Upper lobe of left lung (tissue), 6 donors: ENCODE measurements around the gene PSMD2. TPM values are rescaled to one million over a fixed set of nuclear protein-coding genes. Genes with fewer than 3 reads are reported as not detected.

ENCODE experiments used
- ATAC-seq, 2 donors: fragments of 200-7000 bp; cut with Tn5 transposase; one replicate each; pipeline ENCODE4 v1.9.1; 2022; ENCODE audit warnings: mild to moderate bottlenecking in 2 of 2, moderate library complexity in 2 of 2; ENCODE audit not compliant: low FRiP score in 2 of 2
- DNase-seq, 2 donors: peaks; one replicate each; pipeline ENCODE4 v3.0.0-alpha.2; 2019 to 2020
- H3K27ac ChIP-seq, 4 donors: fragments of 200-600 bp; sonication (generic); one replicate each; pipeline ENCODE4 v1.5.1; 2016 to 2019
- H3K27me3 ChIP-seq, 4 donors: fragments of 200-600 bp; sonication (generic); one replicate each; pipeline ENCODE4 v1.5.1; 2017 to 2019
- H3K36me3 ChIP-seq, 4 donors: fragments of 200-600 bp; sonication (generic); one replicate each; pipeline ENCODE4 v1.5.1; 2016 to 2019
- H3K4me1 ChIP-seq, 4 donors: fragments of 200-600 bp; sonication (generic); one replicate each; pipeline ENCODE4 v1.5.1; 2018 to 2019
- H3K4me3 ChIP-seq, 4 donors: fragments of 200-600 bp; sonication (generic); one replicate each; pipeline ENCODE4 v1.5.1; 2017 to 2019; ENCODE audit warnings: mild to moderate bottlenecking in 2 of 4, moderate library complexity in 1 of 4
- H3K9me3 ChIP-seq, 4 donors: fragments of 200-600 bp; sonication (generic); one replicate each; pipeline ENCODE4 v1.5.1; 2018 to 2019
- CTCF ChIP-seq, 6 experiments: fragments of 450-650 bp in 4 of 6; fragments of 200-600 bp in 2 of 6; sonication (generic) in 2 of 6; IDR thresholded peaks; one replicate each; pipeline ENCODE4 v1.5.1; 2016 to 2019; ENCODE audit warnings: antibody characterized with exemption in 6 of 6
- EP300 ChIP-seq, 4 donors: sonication (generic); formaldehyde crosslinking; IDR thresholded peaks; one replicate each; pipeline ENCODE4 v1.5.1; 2017; ENCODE audit warnings: antibody characterized with exemption in 4 of 4, control low read depth in 2 of 4
- POLR2A ChIP-seq, 4 donors: fragments of 450-650 bp; IDR thresholded peaks; one replicate each; pipeline ENCODE4 v1.5.1; 2016 to 2017; ENCODE audit warnings: antibody characterized with exemption in 4 of 4, mild to moderate bottlenecking in 2 of 4
- POLR2AphosphoS5 ChIP-seq, 2 donors: sonication (generic); formaldehyde crosslinking; IDR thresholded peaks; one replicate each; pipeline ENCODE4 v1.5.1; 2017; ENCODE audit warnings: antibody characterized with exemption in 2 of 2
- WGBS, 2 donors: methylation state at CpG; one replicate each; pipeline ENCODE4 v1.1.5; 2017 to 2018; 5-methylcytosine and 5-hydroxymethylcytosine counted together
- total RNA-seq, 6 donors: library from RNA; depleted of rRNA in 4 of 6; stranded (reverse); fragments of >200 nt in 4 of 6; gene quantifications; one replicate each; pipeline versions ENCODE4 v1.1.0 to v1.2.1, GENCODE V29; 2016 to 2021
- donor health status: DM: no; HTN: no; CAD: no; lungs with moderate emphysema.
- donor health status: DM: no; HTN: yes; CAD: no; lungs with severe emphysema.

Gene PSMD2
- total RNA-seq, 6 donors from 2014 or later: 144 to 259 (median 165) TPM

- no peak overlapping the region for H3K4me3 ChIP-seq
- H3K4me1 ChIP-seq: no peaks in the 10 kb centered on the region
- H3K27ac ChIP-seq: no peak overlapping the region
- ATAC-seq (no peak), DNase-seq (no peak)
- no peaks in the 10 kb centered on the region for H3K27me3 ChIP-seq
- H3K36me3 ChIP-seq: no peaks in the 10 kb centered on the region
- no peaks in the 10 kb centered on the region for H3K9me3 ChIP-seq
- TF ChIP-seq EP300 (IDR thresholded peaks at IDR 0.05) (no peak), POLR2AphosphoS5 (IDR thresholded peaks at IDR 0.05) (no peak), CTCF (IDR thresholded peaks at IDR 0.05) (no peak), POLR2A (IDR thresholded peaks at IDR 0.05) (no peak)
- 90 to 91% methylated on average over 8 of the region's 8 CpGs for WGBS, 2 donors
Observed at GRCh38 chr3:184283681-184284080, 15.4 kb upstream of the PSMD2 start.

GRCh38 chr3:184284696-184285095 is 14.3 kb upstream of the PSMD2 start:
- 30 to 37% methylated on average over 4 of the region's 4 CpGs for WGBS, 2 donors
- Histone ChIP-seq H3K4me1 (no peaks in the 10 kb centered on the region), H3K9me3 (no peaks in the 10 kb centered on the region), H3K4me3 (no peak overlapping the region), H3K36me3 (no peaks in the 10 kb centered on the region), H3K27ac (no peak overlapping the region), H3K27me3 (no peaks in the 10 kb centered on the region)
- ATAC-seq: peak in 1 of 2 donors; percentile 37
- DNase-seq: no peak
- TF ChIP-seq CTCF (IDR thresholded peaks at IDR 0.05) (no peak), EP300 (IDR thresholded peaks at IDR 0.05) (no peak)

GRCh38 chr3:184289426-184289938 is 9.6 kb upstream of the PSMD2 start:
- Histone ChIP-seq H3K36me3 (no peaks in the 10 kb centered on the region), H3K27me3 (no peaks in the 10 kb centered on the region), H3K27ac (no peak overlapping the region), H3K4me1 (no peaks in the 10 kb centered on the region), H3K9me3 (no peaks in the 10 kb centered on the region), H3K4me3 (no peak overlapping the region)
- TF ChIP-seq CTCF (IDR thresholded peaks at IDR 0.05) (peak; percentile 26 to 50 (median 38)), POLR2AphosphoS5 (IDR thresholded peaks at IDR 0.05) (no peak)
- ATAC-seq (peak in 1 of 2 donors; percentile 59), DNase-seq (peak in 1 of 2 donors; percentile 30)
- WGBS, 2 donors: 16 to 20% methylated on average over 4 to 10 of the region's 10 CpGs

- Histone ChIP-seq H3K27ac (no peak overlapping the region), H3K4me1 (no peaks in the 10 kb centered on the region), H3K4me3 (no peak overlapping the region), H3K9me3 (no peaks in the 10 kb centered on the region), H3K27me3 (no peaks in the 10 kb centered on the region), H3K36me3 (no peaks in the 10 kb centered on the region)
- ATAC-seq (no peak), DNase-seq (no peak)
- 89 to 91% methylated on average over 8 to 10 of the region's 10 CpGs for WGBS, 2 donors
- TF ChIP-seq CTCF (IDR thresholded peaks at IDR 0.05): no peak
- TF ChIP-seq EP300 (IDR thresholded peaks at IDR 0.05): no peak
- no peak for TF ChIP-seq POLR2AphosphoS5 (IDR thresholded peaks at IDR 0.05)
- TF ChIP-seq POLR2A (IDR thresholded peaks at IDR 0.05): no peak
Observed at GRCh38 chr3:184290331-184290730, 8.7 kb upstream of the PSMD2 start.

- ATAC-seq (no peak), DNase-seq (no peak)
- 89 to 90% methylated on average over 11 to 22 of the region's 22 CpGs for WGBS, 2 donors
- no peaks in the 10 kb centered on the region for H3K9me3 ChIP-seq
- no peak for TF ChIP-seq CTCF (IDR thresholded peaks at IDR 0.05)
- H3K36me3 ChIP-seq: no peaks in the 10 kb centered on the region
- no peaks in the 10 kb centered on the region for H3K27me3 ChIP-seq
- H3K27ac ChIP-seq: no peak overlapping the region
- no peak overlapping the region for H3K4me3 ChIP-seq
- H3K4me1 ChIP-seq: no peaks in the 10 kb centered on the region
Observed at GRCh38 chr3:184291044-184291737, 7.8 kb upstream of the PSMD2 start.
